ENCODE measurements around the gene IL1RAPL1. TPM values are rescaled to one million over a fixed set of nuclear protein-coding genes. Genes with fewer than 3 reads are reported as not detected.

IL1RAPL1 gene
- total RNA-seq, 2 experiments from 2014 or later = not detected

GRCh38 chrX:28625223-28625622, 38.0 kb downstream of the IL1RAPL1 start:
- no peaks in the 10 kb centered on the region for H3K9me3 Mint-ChIP-seq
- no peak for ATAC-seq (ENCODE audit: poor library complexity)

DNA sequence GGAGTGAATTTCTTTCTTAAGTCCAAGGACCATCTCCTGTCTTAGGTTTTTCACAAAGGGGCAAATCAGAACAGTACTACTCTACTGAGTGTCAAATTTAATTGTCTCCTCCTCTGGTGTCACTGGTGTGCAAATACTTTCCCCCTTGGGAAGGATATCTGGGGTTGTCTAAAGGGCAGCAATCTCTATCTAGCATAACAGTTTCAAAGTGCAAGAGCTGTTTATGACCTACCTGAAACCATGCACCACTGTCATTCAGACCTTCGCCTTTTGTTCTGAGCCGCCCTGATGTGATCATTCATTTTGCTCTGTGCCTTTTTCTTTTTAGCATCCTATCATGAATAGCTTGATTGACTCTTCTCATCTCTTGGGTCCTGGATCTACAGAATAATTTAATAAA, 39.3 kb downstream of the IL1RAPL1 start:
- Histone ChIP-seq H3K4me3 (ENCODE audit: low read length) (no peak overlapping the region), H3K4me1 (ENCODE audit: insufficient read depth, low read length) (no peaks in the 10 kb centered on the region), H3K27ac (ENCODE audit: low read depth in 1 of 2, low read length in 2 of 2) (no peak overlapping the region), H3K36me3 (ENCODE audit: insufficient read depth, low read length) (no peaks in the 10 kb centered on the region), H3K27me3 (ENCODE audit: control insufficient read depth in 1 of 2, insufficient read depth in 2 of 2, low read length in 2 of 2) (no peaks in the 10 kb centered on the region), H3K9me3 (ENCODE audit: control insufficient read depth in 1 of 2, insufficient read depth in 1 of 2, low read length in 2 of 2) (no peaks in the 10 kb centered on the region)
- intact Hi-C loops (cut with DNase I, micrococcal nuclease) = no loop called here
- no peaks in the 10 kb centered on the region for H3K9me3 Mint-ChIP-seq
- ATAC-seq (ENCODE audit: poor library complexity) (no peak), DNase-seq (no peak)
- H3K36me3 Mint-ChIP-seq (ENCODE audit: low read depth) = no peaks in the 10 kb centered on the region
- no peaks in the 10 kb centered on the region for H3K27me3 Mint-ChIP-seq
- TF ChIP-seq CTCF (IDR thresholded peaks at IDR 0.05) = no peak
- H3K27ac Mint-ChIP-seq = no peak overlapping the region
- ChIA-PET CTCF (no interaction called here), POLR2A (no interaction called here)
- H3K4me1 Mint-ChIP-seq (ENCODE audit: low read depth) = no peaks in the 10 kb centered on the region
- no peak overlapping the region for H3K4me3 Mint-ChIP-seq

More at GRCh38 chrX:28625223-28625622, 38.0 kb downstream of the IL1RAPL1 start:
- ChIA-PET POLR2A (no interaction called here), CTCF (interaction anchor here (0.9 kb wide), 1 partner anchor 18 kb away, joined by 3 read pairs; no protein-coding TSS in a partner anchor)
- Histone ChIP-seq H3K4me1 (ENCODE audit: insufficient read depth, low read length) (no peaks in the 10 kb centered on the region), H3K27ac (ENCODE audit: low read depth in 1 of 2, low read length in 2 of 2) (no peak overlapping the region), H3K9me3 (ENCODE audit: control insufficient read depth in 1 of 2, insufficient read depth in 1 of 2, low read length in 2 of 2) (no peaks in the 10 kb centered on the region), H3K27me3 (ENCODE audit: control insufficient read depth in 1 of 2, insufficient read depth in 2 of 2, low read length in 2 of 2) (no peaks in the 10 kb centered on the region), H3K4me3 (ENCODE audit: low read length) (no peak overlapping the region), H3K36me3 (ENCODE audit: insufficient read depth, low read length) (no peaks in the 10 kb centered on the region)
- Mint-ChIP-seq H3K27ac (no peak overlapping the region), H3K27me3 (no peaks in the 10 kb centered on the region), H3K4me3 (no peak overlapping the region), H3K36me3 (ENCODE audit: low read depth) (no peaks in the 10 kb centered on the region), H3K4me1 (ENCODE audit: low read depth) (no peaks in the 10 kb centered on the region)
- no peak for TF ChIP-seq CTCF (IDR thresholded peaks at IDR 0.05)
- DNase-seq = no peak
- intact Hi-C loops (cut with DNase I, micrococcal nuclease) = no loop called here

GRCh38 chrX:28628120-28628519, 40.9 kb downstream of the IL1RAPL1 start:
- no peak for DNase-seq
- POLR2A ChIA-PET = no interaction called here
- H3K4me1 ChIP-seq (ENCODE audit: insufficient read depth, low read length) = no peaks in the 10 kb centered on the region
- TF ChIP-seq CTCF (IDR thresholded peaks at IDR 0.05) = no peak
- no peaks in the 10 kb centered on the region for H3K27me3 Mint-ChIP-seq
- H3K36me3 Mint-ChIP-seq (ENCODE audit: low read depth) = no peaks in the 10 kb centered on the region
- H3K27me3 ChIP-seq (ENCODE audit: control insufficient read depth in 1 of 2, insufficient read depth in 2 of 2, low read length in 2 of 2) = no peaks in the 10 kb centered on the region
- no peak for ATAC-seq (ENCODE audit: poor library complexity)
- CTCF ChIA-PET = no interaction called here
- no peaks in the 10 kb centered on the region for H3K9me3 Mint-ChIP-seq
- H3K36me3 ChIP-seq (ENCODE audit: insufficient read depth, low read length) = no peaks in the 10 kb centered on the region
- no peak overlapping the region for H3K27ac Mint-ChIP-seq
- H3K9me3 ChIP-seq (ENCODE audit: control insufficient read depth in 1 of 2, insufficient read depth in 1 of 2, low read length in 2 of 2) = no peaks in the 10 kb centered on the region
- H3K4me3 ChIP-seq (ENCODE audit: low read length) = no peak overlapping the region
- intact Hi-C loops (cut with DNase I, micrococcal nuclease) = no loop called here
- H3K27ac ChIP-seq (ENCODE audit: low read depth in 1 of 2, low read length in 2 of 2) = no peak overlapping the region
- no peaks in the 10 kb centered on the region for H3K4me1 Mint-ChIP-seq (ENCODE audit: low read depth)
- H3K4me3 Mint-ChIP-seq = no peak overlapping the region

All from CD4-positive, alpha-beta T cell (primary cell).